Right ventricle myocardium inferior (tissue), 1 donor: ENCODE results near the gene RRN3. TPM values are rescaled to one million over a fixed set of nuclear protein-coding genes. Genes with fewer than 3 reads are reported as not detected.
"Not testable (repeated sequence)": the region's sequence is repeated elsewhere in the genome, so short reads cannot be mapped to it uniquely, and the experiment has no call there.

Experiments
- ATAC-seq: fragments of 200-7000 bp; cut with Tn5 transposase; one replicate; pipeline ENCODE4 v1.9.1; 2020; ENCODE audit warnings: mild to moderate bottlenecking, moderate library complexity
- DNase-seq: peaks from one replicate; pipeline ENCODE4 v3.0.0; 2021; ENCODE audit errors: missing footprints
- intact Hi-C: fragments of 100-400 bp; cut with DNase I; formaldehyde crosslinking; loops from one replicate; pipeline ENCODE4 v1.11.0; 2022
- microRNA-seq: library from miRNA; unstranded; fragments of <30 nt; microRNA quantifications from one replicate; pipeline ENCODE4 v1.2.0, GENCODE V29; 2020
- total RNA-seq: library from RNA; stranded (reverse); fragmentation: NEBNext Ultra II Directional; extraction: Animal tissue kit (Norgen Biotek cat#: 25700); gene quantifications from one replicate; pipeline ENCODE4 v1.2.1, GENCODE V29; 2021
- donor health status: DM: no; HTN: yes; CAD: no; lungs with severe emphysema.

Gene RRN3
- total RNA-seq, 1 donor from 2014 or later = 21.5 TPM

- ATAC-seq = peak; percentile 20
- DNase-seq, intact Hi-C loops: not testable (repeated sequence)
Measured at GRCh38 chr16:15016354-15016753, 77.7 kb downstream of the RRN3 start.

- intact Hi-C loops, ATAC-seq, DNase-seq: not testable (repeated sequence)
Measured at GRCh38 chr16:15015671-15016070, 78.4 kb downstream of the RRN3 start.

- ATAC-seq, intact Hi-C loops, DNase-seq: not testable (repeated sequence)
Measured at GRCh38 chr16:15012941-15013340, 81.1 kb downstream of the RRN3 start.

Small RNAs within 50 kb of the gene (microRNA-seq; reads per million reads assigned to microRNA genes)
- gene MIR1972-1 = not detected
- not detected for gene MIR6511B2

Other genes starting within 250 kb of the RRN3 start
- gene NPIPA1, start 156.8 kb downstream of the RRN3 start, total RNA-seq = 45.3 TPM
- 79.0 TPM for gene PDXDC1, start 119.2 kb downstream of the RRN3 start, total RNA-seq
- gene NTAN1, start 38.2 kb downstream of the RRN3 start, total RNA-seq = 26.0 TPM